Nephron (organoid): ENCODE measurements around the gene C1QB.

ENCODE experiments used
- H3K27ac Mint-ChIP-seq, 3 experiments: 2 replicates each; pipeline ENCODE4 v1.8.0; 2020; ENCODE audit warnings: mixed read lengths in 3 of 3, mild to moderate bottlenecking in 2 of 3, moderate library complexity in 1 of 3
- H3K27me3 Mint-ChIP-seq: 2 replicates; pipeline ENCODE4 v1.8.0; 2021; ENCODE audit warnings: low read depth, mild to moderate bottlenecking, moderate library complexity, mixed read lengths
- H3K36me3 Mint-ChIP-seq: 2 replicates; pipeline ENCODE4 v1.8.0; 2020; ENCODE audit warnings: low read depth, mixed read lengths
- H3K4me1 Mint-ChIP-seq: 2 replicates; pipeline ENCODE4 v1.8.0; 2020; ENCODE audit warnings: mixed read lengths
- H3K4me3 Mint-ChIP-seq, 3 experiments: 2 replicates each; pipeline ENCODE4 v1.8.0; 2020; ENCODE audit warnings: mild to moderate bottlenecking in 3 of 3, mixed read lengths in 3 of 3, moderate library complexity in 2 of 3
- H3K9me3 Mint-ChIP-seq: 2 replicates; pipeline ENCODE4 v1.8.0; 2020; ENCODE audit warnings: mixed read lengths
- TF ChIP-seq, protein P1 (sequence below), 3 experiments: fragments of 200-600 bp; sonication (generic); IDR thresholded peaks; one replicate each; pipeline ENCODE4 v1.5.0; 2021; ENCODE audit warnings: antibody characterized with exemption in 3 of 3; ENCODE audit not compliant: unreplicated experiment in 3 of 3

C1QB gene

DNA sequence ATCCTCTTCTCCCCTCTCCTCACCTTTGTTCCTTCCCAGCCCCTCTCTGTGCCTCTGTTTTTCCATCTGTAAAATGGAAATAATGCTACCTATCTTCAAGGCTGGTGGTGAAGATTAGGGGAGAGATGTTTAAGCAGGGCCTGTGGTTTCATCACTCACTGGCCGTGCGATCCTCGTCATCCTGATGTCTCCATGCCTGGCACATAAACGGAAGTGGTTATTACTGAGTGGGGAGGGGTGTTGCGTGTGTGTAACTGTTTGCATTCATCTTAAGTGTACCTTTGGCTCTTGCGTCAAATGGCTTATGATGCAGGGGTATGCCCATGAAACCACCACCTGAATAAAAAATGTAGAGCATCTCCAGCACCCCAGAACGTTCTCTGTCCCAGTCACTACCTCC lies 33.8 kb upstream of the C1QB start:
- Mint-ChIP-seq H3K36me3 (no peaks in the 10 kb centered on the region), H3K27me3 (peaks cover 88% of the 10 kb centered on the region), H3K27ac (no peak overlapping the region), H3K4me3 (no peak overlapping the region), H3K4me1 (no peaks in the 10 kb centered on the region), H3K9me3 (no peaks in the 10 kb centered on the region)
- TF ChIP-seq, protein P1, sequence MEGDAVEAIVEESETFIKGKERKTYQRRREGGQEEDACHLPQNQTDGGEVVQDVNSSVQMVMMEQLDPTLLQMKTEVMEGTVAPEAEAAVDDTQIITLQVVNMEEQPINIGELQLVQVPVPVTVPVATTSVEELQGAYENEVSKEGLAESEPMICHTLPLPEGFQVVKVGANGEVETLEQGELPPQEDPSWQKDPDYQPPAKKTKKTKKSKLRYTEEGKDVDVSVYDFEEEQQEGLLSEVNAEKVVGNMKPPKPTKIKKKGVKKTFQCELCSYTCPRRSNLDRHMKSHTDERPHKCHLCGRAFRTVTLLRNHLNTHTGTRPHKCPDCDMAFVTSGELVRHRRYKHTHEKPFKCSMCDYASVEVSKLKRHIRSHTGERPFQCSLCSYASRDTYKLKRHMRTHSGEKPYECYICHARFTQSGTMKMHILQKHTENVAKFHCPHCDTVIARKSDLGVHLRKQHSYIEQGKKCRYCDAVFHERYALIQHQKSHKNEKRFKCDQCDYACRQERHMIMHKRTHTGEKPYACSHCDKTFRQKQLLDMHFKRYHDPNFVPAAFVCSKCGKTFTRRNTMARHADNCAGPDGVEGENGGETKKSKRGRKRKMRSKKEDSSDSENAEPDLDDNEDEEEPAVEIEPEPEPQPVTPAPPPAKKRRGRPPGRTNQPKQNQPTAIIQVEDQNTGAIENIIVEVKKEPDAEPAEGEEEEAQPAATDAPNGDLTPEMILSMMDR (IDR thresholded peaks at IDR 0.05; ENCODE audit: unreplicated experiment in 3 of 3), result no peak

GRCh38 chr1:22619798-22620197 lies 33.2 kb upstream of the C1QB start:
- H3K36me3 Mint-ChIP-seq, result no peaks in the 10 kb centered on the region
- no peak overlapping the region for H3K4me3 Mint-ChIP-seq
- no peaks in the 10 kb centered on the region for H3K9me3 Mint-ChIP-seq
- peaks cover 88% of the 10 kb centered on the region for H3K27me3 Mint-ChIP-seq
- no peaks in the 10 kb centered on the region for H3K4me1 Mint-ChIP-seq
- H3K27ac Mint-ChIP-seq, result no peak overlapping the region
- TF ChIP-seq, protein P1 (IDR thresholded peaks at IDR 0.05; ENCODE audit: unreplicated experiment in 3 of 3), result no peak

DNA sequence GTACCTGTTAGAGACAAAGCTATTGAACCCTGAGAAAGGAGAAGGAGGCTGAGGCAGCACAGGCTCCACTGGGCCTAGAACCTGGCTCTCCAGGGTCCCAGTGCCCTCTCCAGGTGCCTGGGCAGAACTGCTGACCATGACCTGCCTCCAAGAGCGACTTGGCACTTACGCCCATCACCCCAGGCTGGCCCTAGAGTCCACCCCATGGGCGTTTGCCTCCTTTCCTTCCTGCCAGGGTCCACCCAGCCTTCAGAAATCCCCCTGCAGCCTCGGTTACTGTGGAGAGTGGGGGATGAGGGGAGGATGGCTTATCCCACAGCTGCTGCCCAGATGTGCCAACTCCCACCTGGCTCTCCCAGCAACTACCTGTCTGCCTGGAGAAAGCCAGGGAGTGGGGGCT lies 31.3 kb upstream of the C1QB start:
- Mint-ChIP-seq H3K4me3 (no peak overlapping the region), H3K27me3 (peaks cover 89% of the 10 kb centered on the region), H3K4me1 (no peaks in the 10 kb centered on the region), H3K9me3 (no peaks in the 10 kb centered on the region), H3K36me3 (no peaks in the 10 kb centered on the region), H3K27ac (no peak overlapping the region)
- TF ChIP-seq, protein P1 (IDR thresholded peaks at IDR 0.05; ENCODE audit: unreplicated experiment in 3 of 3), result no peak

- H3K9me3 Mint-ChIP-seq, result peaks cover 3% of the 10 kb centered on the region
- H3K27ac Mint-ChIP-seq, result no peak overlapping the region
- peaks cover 90% of the 10 kb centered on the region for H3K27me3 Mint-ChIP-seq
- TF ChIP-seq, protein P1 (IDR thresholded peaks at IDR 0.05; ENCODE audit: unreplicated experiment in 3 of 3), result no peak
- no peaks in the 10 kb centered on the region for H3K4me1 Mint-ChIP-seq
- no peak overlapping the region for H3K4me3 Mint-ChIP-seq
- H3K36me3 Mint-ChIP-seq, result no peaks in the 10 kb centered on the region
These were observed 27.6 kb upstream of the C1QB start for GRCh38 chr1:22625262-22625925.

DNA sequence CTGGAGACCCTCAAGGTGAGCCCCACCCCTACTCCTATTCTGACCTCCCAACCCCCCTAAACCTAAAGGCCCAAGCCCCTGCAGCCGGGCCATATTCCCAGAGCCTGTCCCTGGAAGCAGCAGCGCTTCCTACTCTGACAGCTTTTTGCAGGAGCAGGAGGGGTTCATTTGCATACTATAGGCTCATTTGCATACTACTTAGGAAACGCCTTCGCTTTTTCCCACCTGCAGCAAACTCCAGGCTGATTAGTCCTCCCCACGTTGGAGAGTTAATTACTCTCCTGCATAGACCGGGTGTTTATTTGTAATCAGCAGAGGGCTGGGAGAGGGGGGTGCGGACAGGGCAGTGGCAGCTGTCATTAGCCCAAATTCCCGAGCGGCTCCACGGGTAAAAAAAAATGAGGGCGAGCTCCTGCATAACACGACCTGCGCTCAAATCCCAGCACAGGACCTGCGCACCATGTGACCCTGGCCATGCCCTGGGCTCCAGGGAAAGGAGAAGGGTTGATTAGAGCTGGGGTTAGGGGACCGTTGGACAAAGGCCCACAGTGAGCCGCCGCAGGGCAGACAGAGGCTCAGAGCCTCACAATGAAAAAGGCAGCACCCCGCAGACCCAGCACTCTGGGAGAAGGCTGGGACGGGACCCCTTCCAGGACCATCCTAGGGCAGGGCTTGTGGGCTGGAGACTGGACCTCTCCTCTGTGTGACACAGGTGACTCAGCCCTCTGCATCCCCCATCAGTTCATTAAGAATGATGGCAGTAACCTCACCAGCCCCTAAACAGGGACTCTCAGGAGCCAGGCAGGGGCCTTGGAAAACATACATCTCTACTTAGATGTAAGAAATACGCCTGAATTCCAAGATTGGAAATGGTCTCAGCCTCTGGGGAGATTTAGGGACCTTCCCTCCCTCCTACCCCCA lies 26.5 kb upstream of the C1QB start:
- TF ChIP-seq, protein P1 (IDR thresholded peaks at IDR 0.05; ENCODE audit: unreplicated experiment in 3 of 3), result no peak
- H3K4me1 Mint-ChIP-seq, result no peaks in the 10 kb centered on the region

More for the DNA sequence above, 26.5 kb upstream of the C1QB start:
- Mint-ChIP-seq H3K27me3 (peaks cover 93% of the 10 kb centered on the region), H3K27ac (no peak overlapping the region), H3K4me3 (no peak overlapping the region), H3K9me3 (peaks cover 3% of the 10 kb centered on the region), H3K36me3 (no peaks in the 10 kb centered on the region)
